ENCODE data around the gene SH3RF2.

DNA sequence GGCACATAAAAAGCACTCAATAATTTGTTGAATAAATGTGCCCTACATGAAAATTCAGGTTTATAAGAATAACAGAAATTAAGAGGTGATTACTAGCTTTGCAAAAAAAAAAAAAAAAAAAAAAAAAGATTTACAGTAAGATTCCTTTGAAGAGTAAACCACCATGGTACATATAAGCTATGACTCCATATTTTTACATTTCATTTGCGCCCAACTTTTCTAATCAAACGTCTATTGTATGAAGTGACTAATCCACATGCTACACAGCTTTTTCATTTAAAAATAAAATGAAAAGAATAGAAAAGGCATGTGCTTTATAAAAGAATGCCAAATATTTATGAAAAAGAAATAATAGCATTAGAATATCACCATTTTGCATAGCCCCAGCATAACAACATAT lies 169.1 kb downstream of the SH3RF2 start, which contains the start of gene PLAC8L1:
- TF ChIP-seq, protein P1, sequence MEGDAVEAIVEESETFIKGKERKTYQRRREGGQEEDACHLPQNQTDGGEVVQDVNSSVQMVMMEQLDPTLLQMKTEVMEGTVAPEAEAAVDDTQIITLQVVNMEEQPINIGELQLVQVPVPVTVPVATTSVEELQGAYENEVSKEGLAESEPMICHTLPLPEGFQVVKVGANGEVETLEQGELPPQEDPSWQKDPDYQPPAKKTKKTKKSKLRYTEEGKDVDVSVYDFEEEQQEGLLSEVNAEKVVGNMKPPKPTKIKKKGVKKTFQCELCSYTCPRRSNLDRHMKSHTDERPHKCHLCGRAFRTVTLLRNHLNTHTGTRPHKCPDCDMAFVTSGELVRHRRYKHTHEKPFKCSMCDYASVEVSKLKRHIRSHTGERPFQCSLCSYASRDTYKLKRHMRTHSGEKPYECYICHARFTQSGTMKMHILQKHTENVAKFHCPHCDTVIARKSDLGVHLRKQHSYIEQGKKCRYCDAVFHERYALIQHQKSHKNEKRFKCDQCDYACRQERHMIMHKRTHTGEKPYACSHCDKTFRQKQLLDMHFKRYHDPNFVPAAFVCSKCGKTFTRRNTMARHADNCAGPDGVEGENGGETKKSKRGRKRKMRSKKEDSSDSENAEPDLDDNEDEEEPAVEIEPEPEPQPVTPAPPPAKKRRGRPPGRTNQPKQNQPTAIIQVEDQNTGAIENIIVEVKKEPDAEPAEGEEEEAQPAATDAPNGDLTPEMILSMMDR (IDR thresholded peaks at IDR 0.05 in 2 of 3, conservative IDR thresholded peaks at IDR 0.05 in 1 of 3; ENCODE audit: insufficient read depth in 2 of 3, low read depth in 1 of 3, low read length in 3 of 3), result no peak
- TF ChIP-seq POLR2A (conservative IDR thresholded peaks at IDR 0.05) (no peak), RNF2 (IDR thresholded peaks at IDR 0.05) (no peak)
- TF ChIP-seq, protein P2, sequence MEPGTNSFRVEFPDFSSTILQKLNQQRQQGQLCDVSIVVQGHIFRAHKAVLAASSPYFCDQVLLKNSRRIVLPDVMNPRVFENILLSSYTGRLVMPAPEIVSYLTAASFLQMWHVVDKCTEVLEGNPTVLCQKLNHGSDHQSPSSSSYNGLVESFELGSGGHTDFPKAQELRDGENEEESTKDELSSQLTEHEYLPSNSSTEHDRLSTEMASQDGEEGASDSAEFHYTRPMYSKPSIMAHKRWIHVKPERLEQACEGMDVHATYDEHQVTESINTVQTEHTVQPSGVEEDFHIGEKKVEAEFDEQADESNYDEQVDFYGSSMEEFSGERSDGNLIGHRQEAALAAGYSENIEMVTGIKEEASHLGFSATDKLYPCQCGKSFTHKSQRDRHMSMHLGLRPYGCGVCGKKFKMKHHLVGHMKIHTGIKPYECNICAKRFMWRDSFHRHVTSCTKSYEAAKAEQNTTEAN (CRISPR knock-in tag; IDR thresholded peaks at IDR 0.05), result no peak

Data from K562 (cell line).